Smooth muscle cell (in vitro differentiated cells): Measurements from ENCODE around the gene BIRC5. TPM values are rescaled to one million over a fixed set of nuclear protein-coding genes. Genes with fewer than 3 reads are reported as not detected.

Experiments used
- DNase-seq: peaks from one replicate; lab custom pipeline; 2025; ENCODE audit not compliant: unreplicated experiment; lab: John Stamatoyannopoulos, UW
- H2AFZ ChIP-seq: fragments of 200-600 bp; sonication (generic); 2 replicates; pipeline ENCODE4 v1.6.0; 2016; ENCODE audit warnings: antibody characterized with exemption, low read depth, mild to moderate bottlenecking
- H3F3A ChIP-seq: fragments of 200-600 bp; sonication (generic); 2 replicates; pipeline ENCODE4 v1.6.0; 2017; ENCODE audit warnings: antibody characterized with exemption, low read depth
- H3K27ac ChIP-seq: fragments of 200-600 bp; sonication (generic); 2 replicates; pipeline ENCODE4 v1.5.1; 2016; ENCODE audit warnings: low read depth, mild to moderate bottlenecking
- H3K27me3 ChIP-seq: fragments of 200-600 bp; sonication (generic); 2 replicates; pipeline ENCODE4 v1.6.1; 2016; ENCODE audit warnings: low read depth, mild to moderate bottlenecking
- H3K36me3 ChIP-seq: fragments of 200-600 bp; sonication (generic); 2 replicates; pipeline ENCODE4 v1.5.1; 2016; ENCODE audit warnings: low read depth
- H3K4me1 ChIP-seq: fragments of 200-600 bp; sonication (generic); 2 replicates; pipeline ENCODE4 v1.5.1; 2016; ENCODE audit warnings: low read depth
- H3K4me2 ChIP-seq: fragments of 200-600 bp; sonication (generic); 2 replicates; pipeline ENCODE4 v1.6.0; 2016; ENCODE audit warnings: mild to moderate bottlenecking
- H3K4me3 ChIP-seq: fragments of 200-600 bp; sonication (generic); 2 replicates; pipeline ENCODE4 v1.5.1; 2016; ENCODE audit warnings: mild to moderate bottlenecking
- H3K79me2 ChIP-seq: fragments of 200-600 bp; sonication (generic); 2 replicates; pipeline ENCODE4 v1.6.0; 2016; ENCODE audit warnings: low read depth, mild to moderate bottlenecking
- H3K9ac ChIP-seq: fragments of 200-600 bp; sonication (generic); 2 replicates; pipeline ENCODE4 v1.6.0; 2016; ENCODE audit warnings: low read depth
- H3K9me3 ChIP-seq: fragments of 200-600 bp; sonication (generic); replicated peaks from 2 replicates; pipeline ENCODE4 v1.5.1; 2016; ENCODE audit warnings: low read depth
- H4K20me1 ChIP-seq: fragments of 200-600 bp; sonication (generic); 2 replicates; pipeline ENCODE4 v1.6.0; 2016; ENCODE audit warnings: low read depth
- WGBS: methylation state at CpG from one replicate; pipeline ENCODE4 v1.1.7; 2016; ENCODE audit warnings: low lambda C conversion rate; 5-methylcytosine and 5-hydroxymethylcytosine counted together
- polyA plus RNA-seq: library from polyadenylated mRNA; unstranded; fragments of >200 nt; fragmentation: Nextera tagmentation; extraction: Ambion mirVana; gene quantifications from 2 replicates; pipeline ENCODE4 v1.2.1, GENCODE V29; 2016
- total RNA-seq: library from RNA; depleted of rRNA; stranded (reverse); fragments of >200 nt; gene quantifications from 2 replicates; pipeline ENCODE4 v1.2.3, GENCODE V29; 2014
- TF ChIP-seq, protein P1 (sequence below): fragments of 200-600 bp; sonication (generic); IDR thresholded peaks from 2 replicates; pipeline ENCODE4 v1.5.1; 2017; ENCODE audit warnings: borderline replicate concordance, mild to moderate bottlenecking, antibody characterized with exemption; ENCODE audit not compliant: insufficient read depth, poor library complexity, severe bottlenecking

Gene BIRC5
- total and polyA plus RNA-seq, 2 experiments from 2014 or later, result 7.7 to 15.6 TPM

DNA sequence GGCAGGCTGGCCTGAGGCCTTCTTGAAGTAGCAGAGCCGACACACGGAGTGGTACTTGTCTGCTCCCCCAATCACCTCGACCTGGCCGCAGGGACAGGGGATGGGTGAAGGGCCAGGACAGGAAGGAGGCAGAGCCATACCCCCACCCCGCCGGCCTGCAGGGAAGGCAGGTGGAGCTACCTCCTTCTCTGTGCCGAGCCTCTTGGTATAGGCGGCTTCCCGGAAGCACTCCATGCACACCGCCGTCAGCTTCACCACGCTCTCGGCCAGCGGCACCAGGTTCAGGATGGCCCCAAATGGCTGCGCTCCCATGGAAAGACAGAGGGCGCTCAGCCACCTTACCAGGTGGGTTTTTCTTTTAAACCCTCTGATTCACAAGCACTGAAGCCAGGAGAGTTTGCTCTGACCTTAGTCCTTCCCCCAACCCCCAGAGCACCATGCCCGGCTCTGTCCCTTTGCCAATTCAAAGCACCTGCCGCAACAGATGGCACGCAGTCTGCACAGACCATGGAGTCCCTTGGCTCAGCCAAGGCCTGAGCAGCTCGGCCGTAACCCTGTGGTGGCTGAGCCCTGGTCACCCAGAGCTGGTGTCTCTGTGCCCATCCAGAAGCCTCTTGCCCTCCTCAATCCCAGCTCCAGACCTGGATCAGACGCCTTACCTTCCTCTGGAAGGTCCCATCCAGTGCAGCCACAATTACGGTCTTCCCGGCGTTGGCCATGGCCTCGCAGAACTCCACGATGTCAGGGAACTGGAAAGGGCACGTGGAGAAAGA, 39.0 kb upstream of the BIRC5 start:
- Histone ChIP-seq H3K9me3 (no peaks in the 10 kb centered on the region), H3K36me3 (no peaks in the 10 kb centered on the region), H2AFZ (no peak overlapping the region), H3F3A (peaks cover 9% of the 10 kb centered on the region), H3K4me3 (no peak overlapping the region), H4K20me1 (peaks cover 7% of the 10 kb centered on the region), H3K9ac (no peak overlapping the region), H3K4me1 (no peaks in the 10 kb centered on the region), H3K4me2 (no peak overlapping the region), H3K79me2 (no peaks in the 10 kb centered on the region), H3K27me3 (no peaks in the 10 kb centered on the region), H3K27ac (no peak overlapping the region)
- no peak for DNase-seq
- TF ChIP-seq, protein P1, sequence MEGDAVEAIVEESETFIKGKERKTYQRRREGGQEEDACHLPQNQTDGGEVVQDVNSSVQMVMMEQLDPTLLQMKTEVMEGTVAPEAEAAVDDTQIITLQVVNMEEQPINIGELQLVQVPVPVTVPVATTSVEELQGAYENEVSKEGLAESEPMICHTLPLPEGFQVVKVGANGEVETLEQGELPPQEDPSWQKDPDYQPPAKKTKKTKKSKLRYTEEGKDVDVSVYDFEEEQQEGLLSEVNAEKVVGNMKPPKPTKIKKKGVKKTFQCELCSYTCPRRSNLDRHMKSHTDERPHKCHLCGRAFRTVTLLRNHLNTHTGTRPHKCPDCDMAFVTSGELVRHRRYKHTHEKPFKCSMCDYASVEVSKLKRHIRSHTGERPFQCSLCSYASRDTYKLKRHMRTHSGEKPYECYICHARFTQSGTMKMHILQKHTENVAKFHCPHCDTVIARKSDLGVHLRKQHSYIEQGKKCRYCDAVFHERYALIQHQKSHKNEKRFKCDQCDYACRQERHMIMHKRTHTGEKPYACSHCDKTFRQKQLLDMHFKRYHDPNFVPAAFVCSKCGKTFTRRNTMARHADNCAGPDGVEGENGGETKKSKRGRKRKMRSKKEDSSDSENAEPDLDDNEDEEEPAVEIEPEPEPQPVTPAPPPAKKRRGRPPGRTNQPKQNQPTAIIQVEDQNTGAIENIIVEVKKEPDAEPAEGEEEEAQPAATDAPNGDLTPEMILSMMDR, result no peak
- 94% methylated on average over 28 of the region's 28 CpGs for WGBS

DNA sequence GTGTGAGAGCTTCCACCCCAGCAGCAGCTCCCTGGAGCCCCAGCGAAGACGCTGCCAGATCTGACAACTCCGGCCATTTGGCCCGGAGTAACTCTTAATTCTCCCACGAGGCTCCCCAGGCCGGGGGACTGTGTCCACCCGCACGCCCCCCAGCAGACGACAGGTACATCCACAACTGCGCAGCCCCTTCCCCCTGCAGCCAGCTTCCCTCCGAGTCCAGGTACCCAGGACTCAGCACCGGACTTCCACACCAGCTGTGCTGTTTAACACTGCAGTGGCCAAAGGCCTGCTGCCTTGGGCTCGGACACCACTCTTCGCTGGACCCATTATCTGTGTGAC, 38.4 kb upstream of the BIRC5 start:
- DNase-seq, result no peak
- no peaks in the 10 kb centered on the region for H3K4me1 ChIP-seq

DNA sequence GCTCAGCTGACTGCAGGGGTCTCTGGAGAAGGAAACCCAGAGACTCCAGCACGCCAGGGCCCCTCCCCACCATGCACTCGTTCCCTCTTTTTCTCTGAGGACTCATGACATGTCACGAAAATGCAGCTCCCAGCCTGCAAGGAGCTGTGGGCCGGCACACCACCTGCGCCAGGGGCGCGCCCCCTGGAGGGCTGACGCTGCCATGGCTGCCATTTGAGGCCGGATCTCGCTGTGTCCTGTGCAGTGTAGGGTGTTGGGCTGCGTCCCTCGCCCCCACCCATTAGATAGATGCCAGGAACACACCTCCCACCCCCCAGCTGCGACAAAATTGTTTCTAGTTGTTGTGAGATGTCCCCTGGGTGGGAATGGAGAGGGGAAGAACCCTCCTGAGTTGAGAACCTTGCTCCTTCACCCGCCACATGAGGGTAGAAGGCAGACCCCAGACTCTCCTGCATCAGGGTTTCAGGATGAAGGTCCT, 37.5 kb upstream of the BIRC5 start:
- H3K36me3 ChIP-seq, result no peaks in the 10 kb centered on the region
- H3K4me3 ChIP-seq, result no peak overlapping the region
- H3K27me3 ChIP-seq, result no peaks in the 10 kb centered on the region
- no peak overlapping the region for H3K4me2 ChIP-seq
- 36% methylated on average over 14 of the region's 14 CpGs for WGBS
- no peaks in the 10 kb centered on the region for H3K4me1 ChIP-seq
- H3F3A ChIP-seq, result peaks cover 17% of the 10 kb centered on the region
- H2AFZ ChIP-seq, result no peak overlapping the region
- peak; percentile 20 for DNase-seq
- H3K9me3 ChIP-seq, result no peaks in the 10 kb centered on the region
- TF ChIP-seq, protein P1, result peak; percentile 88
- no peak overlapping the region for H3K27ac ChIP-seq
- H3K79me2 ChIP-seq, result no peaks in the 10 kb centered on the region
- H4K20me1 ChIP-seq, result no peaks in the 10 kb centered on the region
- H3K9ac ChIP-seq, result no peak overlapping the region

More for the DNA sequence above, 38.4 kb upstream of the BIRC5 start:
- H3K36me3 ChIP-seq, result no peaks in the 10 kb centered on the region
- H3K27me3 ChIP-seq, result no peaks in the 10 kb centered on the region
- WGBS, result 95% methylated on average over 12 of the region's 14 CpGs
- H3K4me3 ChIP-seq, result no peak overlapping the region
- H3K79me2 ChIP-seq, result no peaks in the 10 kb centered on the region
- H3K9me3 ChIP-seq, result no peaks in the 10 kb centered on the region
- H3K4me2 ChIP-seq, result no peak overlapping the region
- peaks cover 2% of the 10 kb centered on the region for H4K20me1 ChIP-seq
- no peak overlapping the region for H3K27ac ChIP-seq
- no peak overlapping the region for H2AFZ ChIP-seq
- TF ChIP-seq, protein P1, result no peak
- peaks cover 14% of the 10 kb centered on the region for H3F3A ChIP-seq
- no peak overlapping the region for H3K9ac ChIP-seq

- 66% methylated on average over 17 of the region's 17 CpGs for WGBS
- H3K27ac ChIP-seq, result peak overlapping the region; percentile 78
- H3K36me3 ChIP-seq, result no peaks in the 10 kb centered on the region
- H3K27me3 ChIP-seq, result no peaks in the 10 kb centered on the region
- no peaks in the 10 kb centered on the region for H3K9me3 ChIP-seq
- no peaks in the 10 kb centered on the region for H4K20me1 ChIP-seq
- H3K4me1 ChIP-seq, result no peaks in the 10 kb centered on the region
- peaks cover 13% of the 10 kb centered on the region for H3F3A ChIP-seq
- H3K79me2 ChIP-seq, result no peaks in the 10 kb centered on the region
- peak; percentile 24 for DNase-seq
- peak overlapping the region; percentile 84 for H2AFZ ChIP-seq
- H3K4me3 ChIP-seq, result no peak overlapping the region
- peak overlapping the region; percentile 59 for H3K9ac ChIP-seq
- peak overlapping the region; percentile 29 for H3K4me2 ChIP-seq
- TF ChIP-seq, protein P1, result no peak
These were observed 34.7 kb upstream of the BIRC5 start for GRCh38 chr17:78179372-78179771.
